ENCODE data around the gene FILIP1. TPM values are rescaled to one million over a fixed set of nuclear protein-coding genes. Genes with fewer than 3 reads are reported as not detected.

The FILIP1 gene
- total and polyA plus RNA-seq, 2 donors (not counting 1 experiment from before 2014, with no cell fraction given): 0.33 to 2.3 TPM

- Histone ChIP-seq H4K20me1 (ENCODE audit: control insufficient read depth, extremely low read depth, insufficient read depth, low read length) (no peaks in the 10 kb centered on the region), H3K36me3 (ENCODE audit: control insufficient read depth, insufficient read depth, low read length) (no peaks in the 10 kb centered on the region), H3K27me3 (ENCODE audit: control insufficient read depth, insufficient read depth, low read length) (no peaks in the 10 kb centered on the region), H3K9ac (ENCODE audit: insufficient read depth, low read length) (no peak overlapping the region), H2AFZ (ENCODE audit: low read length) (no peak overlapping the region), H3K4me1 (ENCODE audit: control insufficient read depth, extremely low read depth, insufficient read depth, low read length) (peaks cover 11% of the 10 kb centered on the region), H3K27ac (ENCODE audit: insufficient read depth, low read length) (no peak overlapping the region), H3K9me3 (ENCODE audit: control insufficient read depth, insufficient read depth, low read depth, low read length) (no peaks in the 10 kb centered on the region), H3K4me3 (replicated peaks in 1 of 4; ENCODE audit: control extremely low read depth in 1 of 4, insufficient read depth in 1 of 4, low read depth in 3 of 4, low read length in 4 of 4) (peak overlapping the region; percentile 15 to 99 (median 94)), H3K79me2 (ENCODE audit: control insufficient read depth, insufficient read depth, low read length) (peaks cover 93% of the 10 kb centered on the region), H3K4me2 (ENCODE audit: extremely low read depth, insufficient read depth, low read length) (peak overlapping the region; percentile 96)
- peak; percentile 33 to 50 for DNase-seq (ENCODE audit: low read depth in 2 of 2)
- TF ChIP-seq EZH2 (IDR thresholded peaks at IDR 0.05; ENCODE audit: low read length, missing control alignments) (no peak), CTCF (conservative IDR thresholded peaks at IDR 0.05 in 1 of 2, IDR thresholded peaks at IDR 0.05 in 1 of 2; ENCODE audit: low read depth in 1 of 2, low read length in 2 of 2) (no peak)
These were observed 213.3 kb downstream of the FILIP1 start for GRCh38 chr6:75280131-75280855.

- Histone ChIP-seq H3K9me3 (ENCODE audit: control insufficient read depth, insufficient read depth, low read depth, low read length) (no peaks in the 10 kb centered on the region), H4K20me1 (ENCODE audit: control insufficient read depth, extremely low read depth, insufficient read depth, low read length) (no peaks in the 10 kb centered on the region), H3K27me3 (ENCODE audit: control insufficient read depth, insufficient read depth, low read length) (no peaks in the 10 kb centered on the region), H3K4me1 (ENCODE audit: control insufficient read depth, extremely low read depth, insufficient read depth, low read length) (peaks cover 11% of the 10 kb centered on the region), H3K36me3 (ENCODE audit: control insufficient read depth, insufficient read depth, low read length) (no peaks in the 10 kb centered on the region), H3K4me3 (replicated peaks in 1 of 4; ENCODE audit: control extremely low read depth in 1 of 4, insufficient read depth in 1 of 4, low read depth in 3 of 4, low read length in 4 of 4) (peak overlapping the region in 2 of 4 experiments; percentile 0 to 99), H3K9ac (ENCODE audit: insufficient read depth, low read length) (no peak overlapping the region), H3K79me2 (ENCODE audit: control insufficient read depth, insufficient read depth, low read length) (peaks cover 91% of the 10 kb centered on the region), H2AFZ (ENCODE audit: low read length) (no peak overlapping the region), H3K27ac (ENCODE audit: insufficient read depth, low read length) (no peak overlapping the region), H3K4me2 (ENCODE audit: extremely low read depth, insufficient read depth, low read length) (no peak overlapping the region)
- peak in 1 of 2 donors; percentile 25 for DNase-seq (ENCODE audit: low read depth in 2 of 2)
- TF ChIP-seq CTCF (conservative IDR thresholded peaks at IDR 0.05 in 1 of 2, IDR thresholded peaks at IDR 0.05 in 1 of 2; ENCODE audit: low read depth in 1 of 2, low read length in 2 of 2): no peak
- TF ChIP-seq EZH2 (IDR thresholded peaks at IDR 0.05; ENCODE audit: low read length, missing control alignments): no peak
These were observed 214.2 kb downstream of the FILIP1 start for GRCh38 chr6:75279418-75279817.

- Histone ChIP-seq H3K27me3 (ENCODE audit: control insufficient read depth, insufficient read depth, low read length) (no peaks in the 10 kb centered on the region), H3K4me1 (ENCODE audit: control insufficient read depth, extremely low read depth, insufficient read depth, low read length) (peaks cover 13% of the 10 kb centered on the region), H3K4me2 (ENCODE audit: extremely low read depth, insufficient read depth, low read length) (peak overlapping the region; percentile 23), H3K27ac (ENCODE audit: insufficient read depth, low read length) (no peak overlapping the region), H2AFZ (ENCODE audit: low read length) (no peak overlapping the region), H3K79me2 (ENCODE audit: control insufficient read depth, insufficient read depth, low read length) (peaks cover 91% of the 10 kb centered on the region), H4K20me1 (ENCODE audit: control insufficient read depth, extremely low read depth, insufficient read depth, low read length) (no peaks in the 10 kb centered on the region), H3K4me3 (replicated peaks in 1 of 4; ENCODE audit: control extremely low read depth in 1 of 4, insufficient read depth in 1 of 4, low read depth in 3 of 4, low read length in 4 of 4) (peak overlapping the region in 1 of 4 experiments; percentile 13), H3K36me3 (ENCODE audit: control insufficient read depth, insufficient read depth, low read length) (no peaks in the 10 kb centered on the region), H3K9ac (ENCODE audit: insufficient read depth, low read length) (no peak overlapping the region), H3K9me3 (ENCODE audit: control insufficient read depth, insufficient read depth, low read depth, low read length) (no peaks in the 10 kb centered on the region)
- peak in 1 of 2 donors; percentile 58 for DNase-seq (ENCODE audit: low read depth in 2 of 2)
- TF ChIP-seq CTCF (conservative IDR thresholded peaks at IDR 0.05 in 1 of 2, IDR thresholded peaks at IDR 0.05 in 1 of 2; ENCODE audit: low read depth in 1 of 2, low read length in 2 of 2) (no peak), EZH2 (IDR thresholded peaks at IDR 0.05; ENCODE audit: low read length, missing control alignments) (no peak)
These were observed 215.0 kb downstream of the FILIP1 start for GRCh38 chr6:75278474-75279077.

Data from fibroblast of lung (primary cell).